PC-3 (cell line): ENCODE results near the gene BBS7. TPM values are rescaled to one million over a fixed set of nuclear protein-coding genes. Genes with fewer than 3 reads are reported as not detected.

Experiments used
- ATAC-seq: fragments of 200-7000 bp; cut with Tn5 transposase; 2 replicates; pipeline ENCODE4 v1.9.1; 2020; ENCODE audit warnings: mild to moderate bottlenecking, moderate library complexity
- BruUV-seq: library from RNA; stranded (reverse); fragments of 400-500 nt; replicated peaks from 2 replicates; lab custom pipeline; 2021; lab: Mats Ljungman, UMichigan
- CTCF ChIA-PET: fragments of 300-600 bp; sonication (Branson Sonifier 250); formaldehyde crosslinking; loops from one replicate; lab custom pipeline; 2022; ENCODE audit warnings: antibody characterized with exemption; lab: Charles Lee
- POLR2A ChIA-PET: fragments of 300-600 bp; sonication (Branson Sonifier 250); formaldehyde crosslinking; loops from one replicate; lab custom pipeline; 2022; ENCODE audit warnings: antibody characterized with exemption; ENCODE audit not compliant: unreplicated experiment; lab: Charles Lee
- DNase-seq: peaks from one replicate; pipeline ENCODE4 v3.0.0-alpha.2; 2015
- H2AFZ ChIP-seq: fragments of 300-600 bp; sonication (generic); 2 replicates; pipeline ENCODE4 v1.6.0; 2016; ENCODE audit warnings: antibody characterized with exemption, low read length
- H3F3A ChIP-seq: fragments of 300-600 bp; sonication (generic); one replicate; pipeline ENCODE4 v1.6.0; 2017; ENCODE audit warnings: antibody characterized with exemption, low read length, control low read depth, mild to moderate bottlenecking; ENCODE audit not compliant: unreplicated experiment
- H3K27ac ChIP-seq: fragments of 300-600 bp; sonication (generic); 2 replicates; pipeline ENCODE4 v1.5.1; 2016; ENCODE audit warnings: mild to moderate bottlenecking, low read length
- H3K27me3 ChIP-seq: fragments of 300-600 bp; sonication (generic); 2 replicates; pipeline ENCODE4 v1.6.1; 2016; ENCODE audit warnings: low read length, mixed read lengths
- H3K36me3 ChIP-seq: fragments of 300-600 bp; sonication (generic); 2 replicates; pipeline ENCODE4 v1.6.1; 2016; ENCODE audit warnings: low read depth, mixed run types, low read length, mixed read lengths
- H3K4me1 ChIP-seq: fragments of 300-600 bp; sonication (generic); 2 replicates; pipeline ENCODE4 v1.5.1; 2016; ENCODE audit warnings: low read length; ENCODE audit not compliant: insufficient read depth
- H3K4me2 ChIP-seq: fragments of 300-600 bp; sonication (generic); 2 replicates; pipeline ENCODE4 v1.6.0; 2016; ENCODE audit warnings: low read length
- H3K4me3 ChIP-seq: fragments of 300-600 bp; sonication (generic); 2 replicates; pipeline ENCODE4 v1.5.1; 2016; ENCODE audit warnings: mild to moderate bottlenecking, low read length, mixed read lengths
- H3K79me2 ChIP-seq: fragments of 300-600 bp; sonication (generic); 2 replicates; pipeline ENCODE4 v1.6.1; 2017; ENCODE audit warnings: low read length, mixed read lengths
- H3K9ac ChIP-seq: fragments of 300-600 bp; sonication (generic); 2 replicates; pipeline ENCODE4 v1.6.0; 2016; ENCODE audit warnings: mild to moderate bottlenecking, low read length
- H3K9me2 ChIP-seq: fragments of 300-600 bp; sonication (generic); replicated peaks from 2 replicates; pipeline ENCODE4 v1.6.1; 2016; ENCODE audit warnings: mixed run types, low read length, mixed read lengths
- H3K9me3 ChIP-seq: fragments of 300-600 bp; sonication (generic); 2 replicates; pipeline ENCODE4 v1.6.1; 2016; ENCODE audit warnings: low read length, mixed read lengths
- H4K20me1 ChIP-seq: fragments of 300-600 bp; sonication (generic); 2 replicates; pipeline ENCODE4 v1.6.1; 2016; ENCODE audit warnings: low read length, mixed read lengths
- EZH2 ChIP-seq: fragments of 300-600 bp; sonication (generic); IDR thresholded peaks from one replicate; pipeline ENCODE4 v1.6.1; 2017; ENCODE audit warnings: antibody characterized with exemption, mild to moderate bottlenecking, low read length; ENCODE audit not compliant: unreplicated experiment
- EZH2phosphoT487 ChIP-seq: fragments of 300-600 bp; sonication (generic); IDR thresholded peaks from 2 replicates; pipeline ENCODE4 v1.6.1; 2018; ENCODE audit warnings: mild to moderate bottlenecking, antibody characterized with exemption, low read length, borderline replicate concordance
- intact Hi-C: fragments of 100-400 bp; cut with micrococcal nuclease; formaldehyde crosslinking; loops from 2 replicates; pipeline ENCODE4 v1.9.0; 2023
- total RNA-seq: library from RNA; depleted of rRNA; stranded (reverse); fragments of >200 nt; gene quantifications from 2 replicates; pipeline ENCODE4 v1.2.3, GENCODE V29; 2014
- TF ChIP-seq, protein P1 (sequence below): fragments of 300-600 bp; sonication (generic); conservative IDR thresholded peaks from 2 replicates; pipeline ENCODE4 v1.5.1; 2017; ENCODE audit warnings: antibody characterized with exemption, low read depth, mild to moderate bottlenecking, low read length

BBS7 gene
- total RNA-seq, 1 experiment from 2014 or later: 10.1 TPM

DNA sequence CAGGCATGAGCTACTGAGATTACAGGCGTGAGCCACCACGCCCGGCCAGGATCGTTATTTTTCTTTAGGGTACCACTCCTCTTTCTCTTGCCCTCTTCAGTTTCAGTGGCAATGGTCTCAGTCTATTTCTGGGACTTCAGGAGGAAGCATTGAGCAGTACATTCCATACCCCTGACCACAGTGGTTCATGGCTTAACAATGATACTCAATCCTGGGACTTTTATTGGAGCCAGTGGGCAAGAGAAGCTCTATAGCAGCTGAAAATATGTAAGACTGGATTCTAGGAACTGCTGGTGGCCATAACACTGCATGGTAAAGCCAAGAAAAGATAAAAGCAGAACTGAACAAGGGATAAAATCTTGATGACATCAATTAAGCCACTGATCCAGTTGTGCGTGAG, 40.8 kb downstream of the BBS7 start:
- no peak overlapping the region for H3K9ac ChIP-seq
- H3K4me3 ChIP-seq: no peak overlapping the region
- no peaks in the 10 kb centered on the region for H3K27me3 ChIP-seq
- H3K9me2 ChIP-seq: no peaks in the 10 kb centered on the region
- no peaks in the 10 kb centered on the region for H3K9me3 ChIP-seq
- POLR2A ChIA-PET: no interaction called here
- no peak overlapping the region for H3K4me2 ChIP-seq
- H3F3A ChIP-seq: no peaks in the 10 kb centered on the region
- H3K4me1 ChIP-seq: peaks cover 6% of the 10 kb centered on the region
- H4K20me1 ChIP-seq: no peaks in the 10 kb centered on the region
- no peak for DNase-seq
- no TSS peak for BruUV-seq
- H3K36me3 ChIP-seq: no peaks in the 10 kb centered on the region
- no peak for ATAC-seq
- no peaks in the 10 kb centered on the region for H3K79me2 ChIP-seq
- CTCF ChIA-PET: no interaction called here
- no peak for TF ChIP-seq EZH2phosphoT487
- TF ChIP-seq EZH2: no peak
- no peak overlapping the region for H2AFZ ChIP-seq
- intact Hi-C loops: no loop called here
- no peak overlapping the region for H3K27ac ChIP-seq

DNA sequence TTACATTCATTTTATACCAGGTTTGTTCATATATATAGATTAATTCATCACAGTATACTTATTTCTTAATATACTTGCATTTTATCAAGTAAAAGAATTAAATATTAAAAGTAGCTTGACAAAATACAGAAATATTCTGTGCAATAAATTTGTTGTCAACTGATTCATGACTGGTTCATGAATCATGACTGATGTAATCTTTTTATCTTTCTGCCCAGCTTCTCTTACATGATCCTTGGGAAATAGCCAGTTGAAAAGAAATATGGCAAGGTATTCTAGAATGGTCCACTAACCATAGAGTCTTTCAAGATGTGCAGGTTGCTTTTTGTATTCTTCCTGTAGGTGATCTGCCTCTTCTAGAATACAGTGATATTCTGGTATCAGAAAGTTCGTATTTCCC, 42.4 kb downstream of the BBS7 start:
- Histone ChIP-seq H3K4me3 (no peak overlapping the region), H3K27ac (no peak overlapping the region), H3K27me3 (no peaks in the 10 kb centered on the region), H3K36me3 (no peaks in the 10 kb centered on the region), H3K9me3 (no peaks in the 10 kb centered on the region), H2AFZ (no peak overlapping the region), H4K20me1 (no peaks in the 10 kb centered on the region), H3K79me2 (peaks cover 9% of the 10 kb centered on the region), H3F3A (no peaks in the 10 kb centered on the region), H3K4me1 (peaks cover 10% of the 10 kb centered on the region), H3K9me2 (no peaks in the 10 kb centered on the region), H3K4me2 (no peak overlapping the region), H3K9ac (no peak overlapping the region)
- DNase-seq (peak; percentile 54), ATAC-seq (no peak)
- ChIA-PET POLR2A (no interaction called here), CTCF (no interaction called here)
- no TSS peak for BruUV-seq
- TF ChIP-seq EZH2: no peak
- TF ChIP-seq EZH2phosphoT487: no peak
- TF ChIP-seq, protein P1, sequence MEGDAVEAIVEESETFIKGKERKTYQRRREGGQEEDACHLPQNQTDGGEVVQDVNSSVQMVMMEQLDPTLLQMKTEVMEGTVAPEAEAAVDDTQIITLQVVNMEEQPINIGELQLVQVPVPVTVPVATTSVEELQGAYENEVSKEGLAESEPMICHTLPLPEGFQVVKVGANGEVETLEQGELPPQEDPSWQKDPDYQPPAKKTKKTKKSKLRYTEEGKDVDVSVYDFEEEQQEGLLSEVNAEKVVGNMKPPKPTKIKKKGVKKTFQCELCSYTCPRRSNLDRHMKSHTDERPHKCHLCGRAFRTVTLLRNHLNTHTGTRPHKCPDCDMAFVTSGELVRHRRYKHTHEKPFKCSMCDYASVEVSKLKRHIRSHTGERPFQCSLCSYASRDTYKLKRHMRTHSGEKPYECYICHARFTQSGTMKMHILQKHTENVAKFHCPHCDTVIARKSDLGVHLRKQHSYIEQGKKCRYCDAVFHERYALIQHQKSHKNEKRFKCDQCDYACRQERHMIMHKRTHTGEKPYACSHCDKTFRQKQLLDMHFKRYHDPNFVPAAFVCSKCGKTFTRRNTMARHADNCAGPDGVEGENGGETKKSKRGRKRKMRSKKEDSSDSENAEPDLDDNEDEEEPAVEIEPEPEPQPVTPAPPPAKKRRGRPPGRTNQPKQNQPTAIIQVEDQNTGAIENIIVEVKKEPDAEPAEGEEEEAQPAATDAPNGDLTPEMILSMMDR: no peak
- intact Hi-C loops: no loop called here

DNA sequence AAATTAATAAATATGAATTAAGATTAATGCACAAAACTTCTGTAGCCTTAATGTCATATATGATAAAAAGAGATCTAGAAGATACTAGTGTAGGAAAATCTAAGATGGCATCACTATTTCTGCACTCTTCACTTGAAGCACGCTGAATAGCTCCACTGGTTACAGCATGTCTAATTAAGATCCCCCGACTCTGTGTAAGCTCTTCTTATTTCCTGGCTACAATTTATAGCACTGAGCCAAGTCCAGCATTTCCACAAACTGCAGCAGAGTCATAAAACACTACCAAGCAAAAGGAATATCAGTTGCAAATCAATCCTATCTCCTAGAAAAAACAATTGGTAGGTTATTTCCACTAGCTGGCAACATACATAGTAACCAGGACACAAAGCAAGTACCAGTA, 45.3 kb downstream of the BBS7 start:
- ChIA-PET CTCF (no interaction called here), POLR2A (interaction anchor here (0.5 to 0.6 kb wide), 2 partner anchors 12 to 1098 kb away, joined by 4 read pairs; a partner anchor contains a TSS)
- H3K4me2 ChIP-seq: no peak overlapping the region
- 0 out of 2 replicates have a peak, but pooled peaks cover 5% of the 10 kb centered on the region for H4K20me1 ChIP-seq
- no peak for DNase-seq
- ATAC-seq: no peak
- no peak overlapping the region for H3K4me3 ChIP-seq
- peaks cover 16% of the 10 kb centered on the region for H3K4me1 ChIP-seq
- no peak overlapping the region for H3K27ac ChIP-seq
- no TSS peak for BruUV-seq
- no peaks in the 10 kb centered on the region for H3K9me2 ChIP-seq
- H3K9ac ChIP-seq: no peak overlapping the region
- peaks cover 22% of the 10 kb centered on the region for H3K36me3 ChIP-seq
- H3K79me2 ChIP-seq: peaks cover 36% of the 10 kb centered on the region
- H2AFZ ChIP-seq: no peak overlapping the region
- intact Hi-C loops: no loop called here
- TF ChIP-seq EZH2: no peak
- H3F3A ChIP-seq: no peaks in the 10 kb centered on the region
- H3K9me3 ChIP-seq: no peaks in the 10 kb centered on the region
- H3K27me3 ChIP-seq: no peaks in the 10 kb centered on the region
